PFSK-1 (cell line): ENCODE results near the gene NIT2.

ENCODE experiments used
- FOXP2 ChIP-seq: optimal IDR thresholded peaks from 2 replicates; pipeline ENCODE3; 2011; ENCODE audit warnings: borderline replicate concordance, control low read depth, inconsistent platforms; ENCODE audit not compliant: insufficient read depth; ENCODE audit errors: extremely low read length, extremely low read depth
- POLR2AphosphoS5 ChIP-seq: IDR thresholded peaks from 2 replicates; pipeline ENCODE4 v1.6.1; 2012; ENCODE audit warnings: low read depth, mild to moderate bottlenecking, control low read depth, low read length, moderate library complexity
- REST ChIP-seq, 2 experiments: IDR thresholded peaks; 2 replicates each; pipeline versions ENCODE4 v1.6.1 to v1.8.0; 2011 to 2012; ENCODE audit warnings: low read depth in 2 of 2, low read length in 2 of 2, control low read depth in 1 of 2, inconsistent platforms in 1 of 2, mild to moderate bottlenecking in 1 of 2, moderate library complexity in 1 of 2; ENCODE audit not compliant: insufficient read depth in 1 of 2
- SIN3A ChIP-seq: IDR thresholded peaks from 2 replicates; pipeline ENCODE4 v1.6.1; 2012; ENCODE audit warnings: mild to moderate bottlenecking, low read length, moderate library complexity, borderline replicate concordance; ENCODE audit not compliant: insufficient read depth
- TAF1 ChIP-seq: IDR thresholded peaks from 2 replicates; pipeline ENCODE4 v1.6.1; 2012; ENCODE audit warnings: low read length, control low read depth, borderline replicate concordance; ENCODE audit not compliant: insufficient read depth

- no peak; the same call in 1 of the 2 replicates for TF ChIP-seq TAF1
- no peak for TF ChIP-seq REST (IDR thresholded peaks at IDR 0.05; ENCODE audit: insufficient read depth in 1 of 2, low read depth in 2 of 2, low read length in 2 of 2)
- TF ChIP-seq POLR2AphosphoS5: no peak
- no peak for TF ChIP-seq SIN3A
- no peak for TF ChIP-seq FOXP2
These were observed 67.1 kb downstream of the NIT2 start for GRCh38 chr3:100401674-100402041.
